Measurements from ENCODE around the gene DISC1.

Gene DISC1

GRCh38 chr1:231939118-231939517, 312.5 kb downstream of the DISC1 start:
- Histone ChIP-seq H3K4me2 (ENCODE audit: low read length) (no peak overlapping the region), H4K20me1 (ENCODE audit: insufficient read depth, low read length) (no peaks in the 10 kb centered on the region), H3K9ac (ENCODE audit: low read length) (no peak overlapping the region), H3K27ac (ENCODE audit: low read depth, low read length, poor library complexity, severe bottlenecking) (no peak overlapping the region), H3K9me2 (ENCODE audit: low read depth, low read length) (no peaks in the 10 kb centered on the region), H3K36me3 (ENCODE audit: insufficient read depth, low read length) (no peaks in the 10 kb centered on the region), H3K9me3 (ENCODE audit: low read length) (no peaks in the 10 kb centered on the region), H3K4me3 (ENCODE audit: low read depth, low read length, poor library complexity, severe bottlenecking) (no peak overlapping the region), H3F3A (ENCODE audit: insufficient read depth, low read length) (no peaks in the 10 kb centered on the region), H3K4me1 (ENCODE audit: insufficient read depth, low read length, severe bottlenecking) (no peaks in the 10 kb centered on the region), H2AFZ (ENCODE audit: low read length) (no peak overlapping the region), H3K27me3 (ENCODE audit: insufficient read depth, low read length) (no peaks in the 10 kb centered on the region; the same call in 1 of the 2 replicates), H3K79me2 (ENCODE audit: insufficient read depth, low read length) (no peaks in the 10 kb centered on the region)
- TF ChIP-seq, protein P1, sequence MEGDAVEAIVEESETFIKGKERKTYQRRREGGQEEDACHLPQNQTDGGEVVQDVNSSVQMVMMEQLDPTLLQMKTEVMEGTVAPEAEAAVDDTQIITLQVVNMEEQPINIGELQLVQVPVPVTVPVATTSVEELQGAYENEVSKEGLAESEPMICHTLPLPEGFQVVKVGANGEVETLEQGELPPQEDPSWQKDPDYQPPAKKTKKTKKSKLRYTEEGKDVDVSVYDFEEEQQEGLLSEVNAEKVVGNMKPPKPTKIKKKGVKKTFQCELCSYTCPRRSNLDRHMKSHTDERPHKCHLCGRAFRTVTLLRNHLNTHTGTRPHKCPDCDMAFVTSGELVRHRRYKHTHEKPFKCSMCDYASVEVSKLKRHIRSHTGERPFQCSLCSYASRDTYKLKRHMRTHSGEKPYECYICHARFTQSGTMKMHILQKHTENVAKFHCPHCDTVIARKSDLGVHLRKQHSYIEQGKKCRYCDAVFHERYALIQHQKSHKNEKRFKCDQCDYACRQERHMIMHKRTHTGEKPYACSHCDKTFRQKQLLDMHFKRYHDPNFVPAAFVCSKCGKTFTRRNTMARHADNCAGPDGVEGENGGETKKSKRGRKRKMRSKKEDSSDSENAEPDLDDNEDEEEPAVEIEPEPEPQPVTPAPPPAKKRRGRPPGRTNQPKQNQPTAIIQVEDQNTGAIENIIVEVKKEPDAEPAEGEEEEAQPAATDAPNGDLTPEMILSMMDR (IDR thresholded peaks at IDR 0.05; ENCODE audit: low read length): no peak
- TF ChIP-seq EZH2 (IDR thresholded peaks at IDR 0.05; ENCODE audit: borderline replicate concordance, low read length): no peak

- Histone ChIP-seq H3K4me3 (ENCODE audit: low read depth, low read length, poor library complexity, severe bottlenecking) (no peak overlapping the region), H3K4me1 (ENCODE audit: insufficient read depth, low read length, severe bottlenecking) (no peaks in the 10 kb centered on the region), H2AFZ (ENCODE audit: low read length) (no peak overlapping the region), H3K27me3 (ENCODE audit: insufficient read depth, low read length) (no peaks in the 10 kb centered on the region; the same call in 1 of the 2 replicates), H3F3A (ENCODE audit: insufficient read depth, low read length) (no peaks in the 10 kb centered on the region), H4K20me1 (ENCODE audit: insufficient read depth, low read length) (no peaks in the 10 kb centered on the region), H3K9ac (ENCODE audit: low read length) (no peak overlapping the region), H3K9me2 (ENCODE audit: low read depth, low read length) (no peaks in the 10 kb centered on the region), H3K79me2 (ENCODE audit: insufficient read depth, low read length) (no peaks in the 10 kb centered on the region), H3K36me3 (ENCODE audit: insufficient read depth, low read length) (no peaks in the 10 kb centered on the region), H3K27ac (ENCODE audit: low read depth, low read length, poor library complexity, severe bottlenecking) (no peak overlapping the region), H3K4me2 (ENCODE audit: low read length) (no peak overlapping the region), H3K9me3 (ENCODE audit: low read length) (no peaks in the 10 kb centered on the region)
- no peak for TF ChIP-seq EZH2 (IDR thresholded peaks at IDR 0.05; ENCODE audit: borderline replicate concordance, low read length)
- TF ChIP-seq, protein P1 (IDR thresholded peaks at IDR 0.05; ENCODE audit: low read length): no peak
Observed at GRCh38 chr1:231940116-231940515, 313.5 kb downstream of the DISC1 start.

- Histone ChIP-seq H2AFZ (ENCODE audit: low read length) (no peak overlapping the region), H3K4me1 (ENCODE audit: insufficient read depth, low read length, severe bottlenecking) (no peaks in the 10 kb centered on the region), H3K27ac (ENCODE audit: low read depth, low read length, poor library complexity, severe bottlenecking) (no peak overlapping the region), H3K4me3 (ENCODE audit: low read depth, low read length, poor library complexity, severe bottlenecking) (no peak overlapping the region), H4K20me1 (ENCODE audit: insufficient read depth, low read length) (no peaks in the 10 kb centered on the region), H3K79me2 (ENCODE audit: insufficient read depth, low read length) (no peaks in the 10 kb centered on the region), H3F3A (ENCODE audit: insufficient read depth, low read length) (no peaks in the 10 kb centered on the region), H3K9ac (ENCODE audit: low read length) (no peak overlapping the region), H3K9me3 (ENCODE audit: low read length) (no peaks in the 10 kb centered on the region), H3K4me2 (ENCODE audit: low read length) (no peak overlapping the region), H3K9me2 (ENCODE audit: low read depth, low read length) (no peaks in the 10 kb centered on the region), H3K36me3 (ENCODE audit: insufficient read depth, low read length) (no peaks in the 10 kb centered on the region), H3K27me3 (ENCODE audit: insufficient read depth, low read length) (no peaks in the 10 kb centered on the region; the same call in 1 of the 2 replicates)
- no peak for TF ChIP-seq EZH2 (IDR thresholded peaks at IDR 0.05; ENCODE audit: borderline replicate concordance, low read length)
- TF ChIP-seq, protein P1 (IDR thresholded peaks at IDR 0.05; ENCODE audit: low read length): no peak
Observed at GRCh38 chr1:231940701-231941100, 314.1 kb downstream of the DISC1 start.

Measured in OCI-LY1 (cell line).